MM.1S (cell line): ENCODE results near the gene MRPS22.

Experiments used
- DNase-seq: peaks from one replicate; pipeline ENCODE4 v3.0.0-alpha.2; 2015
- H2AFZ ChIP-seq: fragments of 300-600 bp; sonication (generic); 2 replicates; pipeline ENCODE4 v1.6.0; 2016; ENCODE audit warnings: antibody characterized with exemption, low read length
- H3F3A ChIP-seq: fragments of 300-600 bp; sonication (generic); 2 replicates; pipeline ENCODE4 v1.6.1; 2016; ENCODE audit warnings: mild to moderate bottlenecking, antibody characterized with exemption, low read length, moderate library complexity, mixed read lengths; ENCODE audit not compliant: insufficient read depth
- H3K27ac ChIP-seq: fragments of 300-600 bp; sonication (generic); 2 replicates; pipeline ENCODE4 v1.5.1; 2016; ENCODE audit warnings: mild to moderate bottlenecking, low read length
- H3K27me3 ChIP-seq: fragments of 300-600 bp; sonication (generic); replicated peaks from 2 replicates; pipeline ENCODE4 v1.6.0; 2016; ENCODE audit warnings: low read length; ENCODE audit not compliant: insufficient read depth
- H3K36me3 ChIP-seq: fragments of 300-600 bp; sonication (generic); replicated peaks from 2 replicates; pipeline ENCODE4 v1.6.1; 2016; ENCODE audit warnings: mild to moderate bottlenecking, low read length, mixed read lengths; ENCODE audit not compliant: insufficient read depth
- H3K4me1 ChIP-seq: fragments of 300-600 bp; sonication (generic); 2 replicates; pipeline ENCODE4 v1.6.1; 2016; ENCODE audit warnings: low read length, mixed read lengths
- H3K4me2 ChIP-seq: fragments of 300-600 bp; sonication (generic); 2 replicates; pipeline ENCODE4 v1.6.0; 2016; ENCODE audit warnings: low read depth, low read length
- H3K4me3 ChIP-seq: fragments of 300-600 bp; sonication (generic); 2 replicates; pipeline ENCODE4 v1.5.1; 2016; ENCODE audit warnings: low read length, mixed read lengths
- H3K79me2 ChIP-seq: fragments of 300-600 bp; sonication (generic); 2 replicates; pipeline ENCODE4 v1.6.1; 2016; ENCODE audit warnings: mixed run types, low read length, mixed read lengths
- H3K9ac ChIP-seq: fragments of 300-600 bp; sonication (generic); 2 replicates; pipeline ENCODE4 v1.6.1; 2016; ENCODE audit warnings: low read length, mixed read lengths
- H3K9me2 ChIP-seq: fragments of 300-600 bp; sonication (generic); replicated peaks from 2 replicates; pipeline ENCODE4 v1.6.1; 2016; ENCODE audit warnings: mild to moderate bottlenecking, low read length, mixed read lengths; ENCODE audit not compliant: insufficient read depth
- H3K9me3 ChIP-seq: fragments of 300-600 bp; sonication (generic); replicated peaks from 2 replicates; pipeline ENCODE4 v1.6.1; 2016; ENCODE audit warnings: mild to moderate bottlenecking, low read length, mixed read lengths; ENCODE audit not compliant: insufficient read depth
- H4K20me1 ChIP-seq: fragments of 300-600 bp; sonication (generic); 2 replicates; pipeline ENCODE4 v1.6.1; 2016; ENCODE audit warnings: mild to moderate bottlenecking, low read length, moderate library complexity, mixed read lengths; ENCODE audit not compliant: insufficient read depth
- CTCF ChIP-seq: fragments of 300-600 bp; sonication (generic); IDR thresholded peaks from 2 replicates; pipeline ENCODE4 v1.5.1; 2016; ENCODE audit warnings: antibody characterized with exemption, low read length, mixed read lengths
- EZH2 ChIP-seq: fragments of 300-600 bp; sonication (generic); optimal IDR thresholded peaks from 2 replicates; pipeline ENCODE3; 2017; ENCODE audit warnings: low read depth, mild to moderate bottlenecking, antibody characterized with exemption, low read length, mixed read lengths
- EZH2phosphoT487 ChIP-seq: fragments of 300-600 bp; sonication (generic); IDR thresholded peaks from 2 replicates; pipeline ENCODE4 v1.6.1; 2018; ENCODE audit warnings: antibody characterized with exemption, low read length

MRPS22 gene

GRCh38 chr3:139317660-139318430, 26.0 kb upstream of the MRPS22 start:
- Histone ChIP-seq H3K36me3 (no peaks in the 10 kb centered on the region), H3K9ac (no peak overlapping the region), H3K27me3 (no peaks in the 10 kb centered on the region), H3K4me1 (no peaks in the 10 kb centered on the region), H3K9me2 (no peaks in the 10 kb centered on the region), H3K27ac (no peak overlapping the region), H3K9me3 (no peaks in the 10 kb centered on the region), H3K4me3 (no peak overlapping the region), H4K20me1 (no peaks in the 10 kb centered on the region), H3F3A (no peaks in the 10 kb centered on the region), H2AFZ (no peak overlapping the region), H3K4me2 (no peak overlapping the region), H3K79me2 (no peaks in the 10 kb centered on the region)
- TF ChIP-seq CTCF: no peak
- no peak for TF ChIP-seq EZH2
- no peak for TF ChIP-seq EZH2phosphoT487
- DNase-seq: no peak

DNA sequence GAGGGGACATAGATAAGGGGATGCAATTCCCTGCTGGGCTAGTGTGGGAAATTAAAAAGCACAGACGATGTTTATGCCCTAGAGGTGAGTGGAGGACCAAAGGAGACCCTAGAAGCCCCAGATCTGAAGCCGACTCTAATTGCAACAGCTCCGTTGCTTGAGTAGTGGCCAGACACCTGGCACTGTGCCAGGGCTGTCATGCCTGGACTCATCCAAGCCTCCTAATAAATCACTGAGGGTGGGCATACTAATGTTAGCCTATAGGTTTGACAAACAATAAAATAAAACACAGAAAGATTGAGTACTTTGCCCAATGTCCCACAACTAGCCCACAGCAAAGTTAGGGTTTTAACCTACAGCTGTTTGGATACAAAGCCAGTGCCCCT, 25.4 kb upstream of the MRPS22 start:
- TF ChIP-seq CTCF (no peak), EZH2phosphoT487 (no peak), EZH2 (no peak)
- Histone ChIP-seq H3K9ac (no peak overlapping the region), H3K9me3 (no peaks in the 10 kb centered on the region), H3K4me3 (no peak overlapping the region), H4K20me1 (no peaks in the 10 kb centered on the region), H3K79me2 (no peaks in the 10 kb centered on the region), H3K4me1 (no peaks in the 10 kb centered on the region), H2AFZ (no peak overlapping the region), H3K4me2 (no peak overlapping the region), H3K36me3 (no peaks in the 10 kb centered on the region), H3F3A (no peaks in the 10 kb centered on the region), H3K27ac (no peak overlapping the region), H3K27me3 (no peaks in the 10 kb centered on the region), H3K9me2 (no peaks in the 10 kb centered on the region)
- DNase-seq: no peak

GRCh38 chr3:139318826-139319225, 25.0 kb upstream of the MRPS22 start:
- no peak for TF ChIP-seq EZH2
- TF ChIP-seq CTCF: no peak
- no peak for TF ChIP-seq EZH2phosphoT487
- no peaks in the 10 kb centered on the region for H3K36me3 ChIP-seq
- H3K27ac ChIP-seq: no peak overlapping the region
- H3K9me3 ChIP-seq: no peaks in the 10 kb centered on the region
- no peaks in the 10 kb centered on the region for H3K9me2 ChIP-seq
- no peak overlapping the region for H3K4me2 ChIP-seq
- H3K9ac ChIP-seq: no peak overlapping the region
- H3K27me3 ChIP-seq: no peaks in the 10 kb centered on the region
- no peak overlapping the region for H2AFZ ChIP-seq
- no peak overlapping the region for H3K4me3 ChIP-seq
- H3F3A ChIP-seq: no peaks in the 10 kb centered on the region
- no peaks in the 10 kb centered on the region for H4K20me1 ChIP-seq
- no peaks in the 10 kb centered on the region for H3K79me2 ChIP-seq
- no peaks in the 10 kb centered on the region for H3K4me1 ChIP-seq
- no peak for DNase-seq
